GM13976 (cell line): ENCODE results near the gene VWA7.

Experiments used
- DNase-seq: peaks from one replicate; pipeline ENCODE4 v3.0.0; 2012; ENCODE audit warnings: low spot score
- CTCF ChIP-seq: IDR thresholded peaks from 2 replicates; pipeline ENCODE4 v1.5.1; 2012; ENCODE audit warnings: borderline replicate concordance, mild to moderate bottlenecking; ENCODE audit not compliant: insufficient read depth; ENCODE audit errors: extremely low read depth, missing control alignments, control extremely low read depth
- in situ Hi-C: fragments of 300-500 bp; cut with MboI; formaldehyde crosslinking; loops from one replicate; pipeline ENCODE4 v1.12.0; 2022; ENCODE audit warnings: low sequenced_read_pairs, mixed read lengths, inconsistent platforms; ENCODE audit not compliant: unreplicated experiment

The VWA7 gene

GRCh38 chr6:31741815-31742214 is 35.3 kb downstream of the VWA7 start:
- in situ Hi-C loops, result no loop called here
- no peak for TF ChIP-seq CTCF
- no peak for DNase-seq

- TF ChIP-seq CTCF, result no peak
- in situ Hi-C loops, result no loop called here
- no peak for DNase-seq
Measured at GRCh38 chr6:31740397-31741223, 36.5 kb downstream of the VWA7 start.

- in situ Hi-C loops, result no loop called here
- TF ChIP-seq CTCF, result no peak
- peak; percentile 97 for DNase-seq
Measured at GRCh38 chr6:31739639-31740396, 37.3 kb downstream of the VWA7 start, which contains the start of gene MSH5. Gene MSH5 (plus strand): TSS chr6:31740005. CDS start chr6:31740467, 462 bp downstream.

- DNase-seq, result peak; percentile 78
- in situ Hi-C loops, result no loop called here
- TF ChIP-seq CTCF, result peak; percentile 9
Measured at GRCh38 chr6:31737991-31738979, 38.8 kb downstream of the VWA7 start.

GRCh38 chr6:31737315-31737990 is 39.7 kb downstream of the VWA7 start:
- no peak for DNase-seq
- no peak for TF ChIP-seq CTCF
- in situ Hi-C loops, result no loop called here
